MM.1S (cell line): ENCODE measurements around the gene FOXN1.

Source experiments
- DNase-seq: peaks from one replicate; pipeline ENCODE4 v3.0.0-alpha.2; 2015
- H2AFZ ChIP-seq: fragments of 300-600 bp; sonication (generic); 2 replicates; pipeline ENCODE4 v1.6.0; 2016; ENCODE audit warnings: antibody characterized with exemption, low read length
- H3F3A ChIP-seq: fragments of 300-600 bp; sonication (generic); 2 replicates; pipeline ENCODE4 v1.6.1; 2016; ENCODE audit warnings: mild to moderate bottlenecking, antibody characterized with exemption, low read length, moderate library complexity, mixed read lengths; ENCODE audit not compliant: insufficient read depth
- H3K27ac ChIP-seq: fragments of 300-600 bp; sonication (generic); 2 replicates; pipeline ENCODE4 v1.5.1; 2016; ENCODE audit warnings: mild to moderate bottlenecking, low read length
- H3K27me3 ChIP-seq: fragments of 300-600 bp; sonication (generic); replicated peaks from 2 replicates; pipeline ENCODE4 v1.6.0; 2016; ENCODE audit warnings: low read length; ENCODE audit not compliant: insufficient read depth
- H3K36me3 ChIP-seq: fragments of 300-600 bp; sonication (generic); replicated peaks from 2 replicates; pipeline ENCODE4 v1.6.1; 2016; ENCODE audit warnings: mild to moderate bottlenecking, low read length, mixed read lengths; ENCODE audit not compliant: insufficient read depth
- H3K4me1 ChIP-seq: fragments of 300-600 bp; sonication (generic); 2 replicates; pipeline ENCODE4 v1.6.1; 2016; ENCODE audit warnings: low read length, mixed read lengths
- H3K4me2 ChIP-seq: fragments of 300-600 bp; sonication (generic); 2 replicates; pipeline ENCODE4 v1.6.0; 2016; ENCODE audit warnings: low read depth, low read length
- H3K4me3 ChIP-seq: fragments of 300-600 bp; sonication (generic); 2 replicates; pipeline ENCODE4 v1.5.1; 2016; ENCODE audit warnings: low read length, mixed read lengths
- H3K79me2 ChIP-seq: fragments of 300-600 bp; sonication (generic); 2 replicates; pipeline ENCODE4 v1.6.1; 2016; ENCODE audit warnings: mixed run types, low read length, mixed read lengths
- H3K9ac ChIP-seq: fragments of 300-600 bp; sonication (generic); 2 replicates; pipeline ENCODE4 v1.6.1; 2016; ENCODE audit warnings: low read length, mixed read lengths
- H3K9me2 ChIP-seq: fragments of 300-600 bp; sonication (generic); replicated peaks from 2 replicates; pipeline ENCODE4 v1.6.1; 2016; ENCODE audit warnings: mild to moderate bottlenecking, low read length, mixed read lengths; ENCODE audit not compliant: insufficient read depth
- H3K9me3 ChIP-seq: fragments of 300-600 bp; sonication (generic); replicated peaks from 2 replicates; pipeline ENCODE4 v1.6.1; 2016; ENCODE audit warnings: mild to moderate bottlenecking, low read length, mixed read lengths; ENCODE audit not compliant: insufficient read depth
- H4K20me1 ChIP-seq: fragments of 300-600 bp; sonication (generic); 2 replicates; pipeline ENCODE4 v1.6.1; 2016; ENCODE audit warnings: mild to moderate bottlenecking, low read length, moderate library complexity, mixed read lengths; ENCODE audit not compliant: insufficient read depth
- CTCF ChIP-seq: fragments of 300-600 bp; sonication (generic); IDR thresholded peaks from 2 replicates; pipeline ENCODE4 v1.5.1; 2016; ENCODE audit warnings: antibody characterized with exemption, low read length, mixed read lengths
- EZH2 ChIP-seq: fragments of 300-600 bp; sonication (generic); optimal IDR thresholded peaks from 2 replicates; pipeline ENCODE3; 2017; ENCODE audit warnings: low read depth, mild to moderate bottlenecking, antibody characterized with exemption, low read length, mixed read lengths
- EZH2phosphoT487 ChIP-seq: fragments of 300-600 bp; sonication (generic); IDR thresholded peaks from 2 replicates; pipeline ENCODE4 v1.6.1; 2018; ENCODE audit warnings: antibody characterized with exemption, low read length

The FOXN1 gene

GRCh38 chr17:28495635-28496034 is 10.5 kb upstream of the FOXN1 start:
- H3K9me2 ChIP-seq, result no peaks in the 10 kb centered on the region
- H4K20me1 ChIP-seq, result no peaks in the 10 kb centered on the region
- no peak overlapping the region for H3K4me3 ChIP-seq
- H3K4me1 ChIP-seq, result no peaks in the 10 kb centered on the region
- no peak for TF ChIP-seq EZH2
- no peak for TF ChIP-seq EZH2phosphoT487
- no peak for TF ChIP-seq CTCF
- peaks cover 97% of the 10 kb centered on the region for H3K27me3 ChIP-seq
- H3K9me3 ChIP-seq, result no peaks in the 10 kb centered on the region
- H2AFZ ChIP-seq, result no peak overlapping the region
- H3K79me2 ChIP-seq, result no peaks in the 10 kb centered on the region
- no peak overlapping the region for H3K9ac ChIP-seq
- H3K4me2 ChIP-seq, result no peak overlapping the region
- H3F3A ChIP-seq, result no peaks in the 10 kb centered on the region
- no peak for DNase-seq
- no peak overlapping the region for H3K27ac ChIP-seq
- no peaks in the 10 kb centered on the region for H3K36me3 ChIP-seq

GRCh38 chr17:28497931-28498330 is 8.2 kb upstream of the FOXN1 start:
- no peak overlapping the region for H2AFZ ChIP-seq
- no peaks in the 10 kb centered on the region for H3K36me3 ChIP-seq
- H3K4me1 ChIP-seq, result no peaks in the 10 kb centered on the region
- TF ChIP-seq CTCF, result no peak
- no peaks in the 10 kb centered on the region for H3K9me3 ChIP-seq
- no peak overlapping the region for H3K27ac ChIP-seq
- no peaks in the 10 kb centered on the region for H3F3A ChIP-seq
- DNase-seq, result no peak
- no peaks in the 10 kb centered on the region for H3K79me2 ChIP-seq
- no peak overlapping the region for H3K4me3 ChIP-seq
- H3K27me3 ChIP-seq, result peaks cover 90% of the 10 kb centered on the region
- H4K20me1 ChIP-seq, result no peaks in the 10 kb centered on the region
- H3K4me2 ChIP-seq, result no peak overlapping the region
- no peaks in the 10 kb centered on the region for H3K9me2 ChIP-seq
- H3K9ac ChIP-seq, result no peak overlapping the region

DNA sequence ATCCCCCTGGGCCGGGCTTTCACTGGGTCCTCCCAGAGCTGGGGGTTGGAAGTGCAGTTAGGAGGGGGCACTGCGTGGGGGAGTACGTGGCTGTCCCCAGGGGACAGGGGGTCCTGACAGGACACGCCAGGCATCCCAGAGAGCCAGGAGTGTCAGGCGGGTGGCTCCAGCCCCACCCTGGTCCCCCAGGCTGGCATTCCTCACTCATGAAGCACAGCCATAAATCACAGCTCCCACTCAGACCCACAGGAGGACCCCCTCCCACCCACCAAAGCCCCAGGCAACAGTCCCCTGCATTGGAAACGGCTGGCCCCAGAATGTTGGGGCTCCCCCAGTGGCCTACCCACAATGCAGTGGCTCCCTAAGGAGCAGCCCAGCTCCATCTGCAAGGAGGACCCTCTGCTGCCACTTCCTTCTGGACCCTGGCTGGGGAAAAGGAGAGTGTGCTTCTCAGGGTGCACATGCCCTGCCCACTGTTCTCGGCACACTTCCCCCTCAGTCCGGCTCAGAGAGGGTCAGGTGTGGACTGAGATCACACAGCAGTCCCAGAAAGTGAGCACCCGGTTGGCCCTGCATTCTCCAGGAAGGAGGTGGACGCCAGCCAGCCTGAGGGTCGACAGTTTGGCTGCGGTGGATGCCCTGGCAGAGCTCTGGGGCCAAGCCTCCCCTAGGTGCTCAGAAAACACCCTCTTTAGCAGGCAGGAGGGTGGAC is 7.3 kb upstream of the FOXN1 start:
- H2AFZ ChIP-seq, result no peak overlapping the region
- no peaks in the 10 kb centered on the region for H3K36me3 ChIP-seq
- H3K27ac ChIP-seq, result no peak overlapping the region
- no peaks in the 10 kb centered on the region for H3F3A ChIP-seq
- no peak overlapping the region for H3K4me3 ChIP-seq
- no peaks in the 10 kb centered on the region for H3K9me3 ChIP-seq
- no peaks in the 10 kb centered on the region for H4K20me1 ChIP-seq
- H3K9me2 ChIP-seq, result no peaks in the 10 kb centered on the region
- no peak overlapping the region for H3K4me2 ChIP-seq
- TF ChIP-seq CTCF (no peak), EZH2phosphoT487 (no peak), EZH2 (no peak)
- no peaks in the 10 kb centered on the region for H3K4me1 ChIP-seq
- no peak overlapping the region for H3K9ac ChIP-seq
- H3K79me2 ChIP-seq, result no peaks in the 10 kb centered on the region
- DNase-seq, result no peak
- H3K27me3 ChIP-seq, result peaks cover 88% of the 10 kb centered on the region
